ENCODE results near the gene MIAT.

GRCh38 chr22:26712158-26712557 lies 54.8 kb downstream of the MIAT start:
- TF ChIP-seq CTCF (IDR thresholded peaks at IDR 0.05) (no peak), POLR2A (IDR thresholded peaks at IDR 0.05) (no peak)

Measured in heart left ventricle (tissue), 13 donors.